Ishikawa (cell line): ENCODE measurements around the gene ID3.

Experiments used
- CEBPB ChIP-seq: IDR thresholded peaks from 2 replicates; pipeline ENCODE4 v1.6.1; 2012
- CREB1 ChIP-seq: IDR thresholded peaks from 2 replicates; pipeline ENCODE4 v1.6.1; 2012; ENCODE audit warnings: low read depth
- EGR1 ChIP-seq: IDR thresholded peaks from 2 replicates; pipeline ENCODE4 v1.6.1; 2012
- EP300 ChIP-seq: IDR thresholded peaks from 2 replicates; pipeline ENCODE4 v1.6.1; 2012; ENCODE audit warnings: borderline replicate concordance
- FOXM1 ChIP-seq: IDR thresholded peaks from 2 replicates; pipeline ENCODE4 v1.6.1; 2012; ENCODE audit warnings: low read depth, borderline replicate concordance
- MAX ChIP-seq: IDR thresholded peaks from 2 replicates; pipeline ENCODE4 v1.6.1; 2012
- NFIC ChIP-seq: IDR thresholded peaks from 2 replicates; pipeline ENCODE4 v1.6.1; 2012
- RAD21 ChIP-seq: IDR thresholded peaks from 2 replicates; pipeline ENCODE4 v1.6.1; 2012; ENCODE audit warnings: low read depth
- REST ChIP-seq: IDR thresholded peaks from 2 replicates; pipeline ENCODE4 v1.6.1; 2012; ENCODE audit warnings: low read depth, mild to moderate bottlenecking
- TAF1 ChIP-seq: IDR thresholded peaks from 2 replicates; pipeline ENCODE4 v1.6.1; 2012; ENCODE audit warnings: low read depth, mild to moderate bottlenecking
- TCF12 ChIP-seq: IDR thresholded peaks from 2 replicates; pipeline ENCODE4 v1.6.1; 2012; ENCODE audit warnings: low read depth
- TEAD4 ChIP-seq: IDR thresholded peaks from 2 replicates; pipeline ENCODE4 v1.6.1; 2012
- USF1 ChIP-seq: IDR thresholded peaks from 2 replicates; pipeline ENCODE4 v1.6.1; 2012
- YY1 ChIP-seq: IDR thresholded peaks from 2 replicates; pipeline ENCODE4 v1.6.1; 2012; ENCODE audit warnings: low read depth
- ZBTB7A ChIP-seq: IDR thresholded peaks from 2 replicates; pipeline ENCODE4 v1.6.1; 2012; ENCODE audit warnings: low read depth

The ID3 gene

GRCh38 chr1:23517581-23517980 lies 41.7 kb downstream of the ID3 start:
- TF ChIP-seq TEAD4 = no peak
- TF ChIP-seq RAD21 = no peak
- no peak for TF ChIP-seq NFIC
- no peak for TF ChIP-seq CEBPB
- no peak for TF ChIP-seq YY1
- TF ChIP-seq EP300 = no peak
- TF ChIP-seq TAF1 = no peak
- TF ChIP-seq USF1 = no peak
- TF ChIP-seq ZBTB7A = no peak
- no peak for TF ChIP-seq CREB1
- TF ChIP-seq MAX = no peak
- TF ChIP-seq REST = no peak
- no peak for TF ChIP-seq FOXM1
- no peak for TF ChIP-seq EGR1
- no peak for TF ChIP-seq TCF12

- TF ChIP-seq NFIC (no peak), CREB1 (no peak)
Measured at GRCh38 chr1:23515905-23516304, 43.4 kb downstream of the ID3 start.

- no peak for TF ChIP-seq EP300
- no peak for TF ChIP-seq YY1
- no peak for TF ChIP-seq TAF1
Measured at GRCh38 chr1:23514111-23514679, 45.1 kb downstream of the ID3 start.

GRCh38 chr1:23509896-23510295 lies 49.4 kb downstream of the ID3 start:
- no peak for TF ChIP-seq NFIC
- TF ChIP-seq YY1 = no peak
- no peak for TF ChIP-seq EGR1
- no peak for TF ChIP-seq MAX
- TF ChIP-seq FOXM1 = no peak
- no peak for TF ChIP-seq USF1
- no peak for TF ChIP-seq EP300
- TF ChIP-seq CREB1 = no peak
- TF ChIP-seq TCF12 = no peak
- no peak for TF ChIP-seq TAF1
- no peak for TF ChIP-seq TEAD4
- TF ChIP-seq ZBTB7A = no peak
- TF ChIP-seq RAD21 = no peak
- TF ChIP-seq CEBPB = no peak
- no peak for TF ChIP-seq REST
